ENCODE results near the gene METTL5.

DNA sequence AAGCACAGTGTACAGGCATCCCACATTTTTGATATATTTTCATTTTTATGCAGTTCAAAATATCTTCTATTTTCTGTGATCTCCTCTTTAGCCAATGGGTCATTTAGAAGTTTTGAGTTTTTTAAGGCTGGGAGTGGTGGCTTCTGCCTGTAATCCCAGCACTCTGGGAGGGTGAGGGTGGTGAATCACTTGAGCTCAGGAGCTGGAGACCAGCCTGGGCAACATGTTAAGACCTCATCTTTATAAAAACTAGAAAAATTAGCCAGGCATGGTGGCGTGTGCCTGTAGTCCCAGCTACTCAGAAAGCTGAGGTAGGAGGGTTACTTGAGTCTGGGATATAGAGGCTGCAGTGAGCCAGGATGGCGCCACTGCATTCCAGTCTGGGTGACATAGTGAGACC is 20.3 kb upstream of the METTL5 start:
- TF ChIP-seq, protein P1, sequence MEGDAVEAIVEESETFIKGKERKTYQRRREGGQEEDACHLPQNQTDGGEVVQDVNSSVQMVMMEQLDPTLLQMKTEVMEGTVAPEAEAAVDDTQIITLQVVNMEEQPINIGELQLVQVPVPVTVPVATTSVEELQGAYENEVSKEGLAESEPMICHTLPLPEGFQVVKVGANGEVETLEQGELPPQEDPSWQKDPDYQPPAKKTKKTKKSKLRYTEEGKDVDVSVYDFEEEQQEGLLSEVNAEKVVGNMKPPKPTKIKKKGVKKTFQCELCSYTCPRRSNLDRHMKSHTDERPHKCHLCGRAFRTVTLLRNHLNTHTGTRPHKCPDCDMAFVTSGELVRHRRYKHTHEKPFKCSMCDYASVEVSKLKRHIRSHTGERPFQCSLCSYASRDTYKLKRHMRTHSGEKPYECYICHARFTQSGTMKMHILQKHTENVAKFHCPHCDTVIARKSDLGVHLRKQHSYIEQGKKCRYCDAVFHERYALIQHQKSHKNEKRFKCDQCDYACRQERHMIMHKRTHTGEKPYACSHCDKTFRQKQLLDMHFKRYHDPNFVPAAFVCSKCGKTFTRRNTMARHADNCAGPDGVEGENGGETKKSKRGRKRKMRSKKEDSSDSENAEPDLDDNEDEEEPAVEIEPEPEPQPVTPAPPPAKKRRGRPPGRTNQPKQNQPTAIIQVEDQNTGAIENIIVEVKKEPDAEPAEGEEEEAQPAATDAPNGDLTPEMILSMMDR (IDR thresholded peaks at IDR 0.05) = no peak
- no peak for TF ChIP-seq POLR2A (IDR thresholded peaks at IDR 0.05)

All from Peyer's patch (tissue), 4 donors.